Hepatocyte (in vitro differentiated cells): ENCODE measurements around the gene ESPNL.

Experiments used
- CTCF ChIP-seq: fragments of 200-600 bp; sonication (generic); IDR thresholded peaks from 2 replicates; pipeline ENCODE4 v1.5.1; 2016; ENCODE audit warnings: antibody characterized with exemption, mild to moderate bottlenecking; ENCODE audit not compliant: poor library complexity
- EZH2 ChIP-seq: fragments of 200-600 bp; sonication (generic); IDR thresholded peaks from 2 replicates; pipeline ENCODE4 v1.6.1; 2016; ENCODE audit warnings: antibody characterized with exemption, mild to moderate bottlenecking, borderline replicate concordance
- EZH2phosphoT487 ChIP-seq: fragments of 200-600 bp; sonication (generic); IDR thresholded peaks from one replicate; pipeline ENCODE4 v1.6.1; 2018; ENCODE audit warnings: antibody characterized with exemption, mild to moderate bottlenecking, low read depth, moderate library complexity; ENCODE audit not compliant: unreplicated experiment, severe bottlenecking

- TF ChIP-seq CTCF (no peak), EZH2phosphoT487 (no peak), EZH2 (no peak)
Observed at GRCh38 chr2:238119756-238120462, 19.8 kb downstream of the ESPNL start.
